ENCODE measurements around the gene ZBTB2.

The ZBTB2 gene

GRCh38 chr6:151391471-151392413 is at the start of gene ZBTB2:
Gene ZBTB2, minus strand, starts transcription at chr6:151391559. Its CDS starts 17,922 bp downstream, at chr6:151373637.
- in situ Hi-C loops (cut with MboI; ENCODE audit: low pct_unique_long_range_greater_than_20kb, low sequenced_read_pairs) = no loop called here
- DNase-seq = peak; percentile 69

- DNase-seq = peak; percentile 58
- in situ Hi-C loops (cut with MboI; ENCODE audit: low pct_unique_long_range_greater_than_20kb, low sequenced_read_pairs) = no loop called here
These were observed 49.6 kb upstream of the ZBTB2 start for GRCh38 chr6:151440930-151441329.

GRCh38 chr6:151440498-151440897 is 49.1 kb upstream of the ZBTB2 start:
- in situ Hi-C loops (cut with MboI; ENCODE audit: low pct_unique_long_range_greater_than_20kb, low sequenced_read_pairs) = no loop called here
- no peak for DNase-seq

- in situ Hi-C loops (cut with MboI; ENCODE audit: low pct_unique_long_range_greater_than_20kb, low sequenced_read_pairs) = no loop called here
- DNase-seq = no peak
These were observed 46.0 kb upstream of the ZBTB2 start for GRCh38 chr6:151437401-151437800.

GRCh38 chr6:151436802-151437201 is 45.4 kb upstream of the ZBTB2 start:
- DNase-seq = no peak
- in situ Hi-C loops (cut with MboI; ENCODE audit: low pct_unique_long_range_greater_than_20kb, low sequenced_read_pairs) = no loop called here

- DNase-seq = no peak
- in situ Hi-C loops (cut with MboI; ENCODE audit: low pct_unique_long_range_greater_than_20kb, low sequenced_read_pairs) = no loop called here
These were observed 44.9 kb upstream of the ZBTB2 start for GRCh38 chr6:151436300-151436699.

- DNase-seq = no peak
- in situ Hi-C loops (cut with MboI; ENCODE audit: low pct_unique_long_range_greater_than_20kb, low sequenced_read_pairs) = no loop called here
These were observed 43.0 kb upstream of the ZBTB2 start for GRCh38 chr6:151434369-151434768.

- no peak for DNase-seq
- in situ Hi-C loops (cut with MboI; ENCODE audit: low pct_unique_long_range_greater_than_20kb, low sequenced_read_pairs) = no loop called here
These were observed 41.3 kb upstream of the ZBTB2 start for GRCh38 chr6:151432651-151433050.

- in situ Hi-C loops (cut with MboI; ENCODE audit: low pct_unique_long_range_greater_than_20kb, low sequenced_read_pairs) = no loop called here
- no peak for DNase-seq
These were observed 40.0 kb upstream of the ZBTB2 start for GRCh38 chr6:151431337-151431736.

GRCh38 chr6:151430886-151431285 is 39.5 kb upstream of the ZBTB2 start:
- DNase-seq = peak; percentile 36
- in situ Hi-C loops (cut with MboI; ENCODE audit: low pct_unique_long_range_greater_than_20kb, low sequenced_read_pairs) = no loop called here

- in situ Hi-C loops (cut with MboI; ENCODE audit: low pct_unique_long_range_greater_than_20kb, low sequenced_read_pairs) = no loop called here
- no peak for DNase-seq
These were observed 36.9 kb upstream of the ZBTB2 start for GRCh38 chr6:151428093-151428735.

GRCh38 chr6:151425561-151425960 is 34.2 kb upstream of the ZBTB2 start:
- no peak for DNase-seq
- in situ Hi-C loops (cut with MboI; ENCODE audit: low pct_unique_long_range_greater_than_20kb, low sequenced_read_pairs) = no loop called here

- no peak for DNase-seq
- in situ Hi-C loops (cut with MboI; ENCODE audit: low pct_unique_long_range_greater_than_20kb, low sequenced_read_pairs) = no loop called here
These were observed 31.6 kb upstream of the ZBTB2 start for GRCh38 chr6:151422981-151423380.

GRCh38 chr6:151417477-151417876 is 26.1 kb upstream of the ZBTB2 start:
- in situ Hi-C loops (cut with MboI; ENCODE audit: low pct_unique_long_range_greater_than_20kb, low sequenced_read_pairs) = no loop called here

GRCh38 chr6:151414641-151415260 is 23.4 kb upstream of the ZBTB2 start:
- in situ Hi-C loops (cut with MboI; ENCODE audit: low pct_unique_long_range_greater_than_20kb, low sequenced_read_pairs) = no loop called here
- no peak for DNase-seq

More at GRCh38 chr6:151417477-151417876, 26.1 kb upstream of the ZBTB2 start:
- no peak for DNase-seq

- in situ Hi-C loops (cut with MboI; ENCODE audit: low pct_unique_long_range_greater_than_20kb, low sequenced_read_pairs) = no loop called here
- no peak for DNase-seq
These were observed 22.2 kb upstream of the ZBTB2 start for GRCh38 chr6:151413372-151414145.

- in situ Hi-C loops (cut with MboI; ENCODE audit: low pct_unique_long_range_greater_than_20kb, low sequenced_read_pairs) = no loop called here
- DNase-seq = no peak
These were observed 21.6 kb upstream of the ZBTB2 start for GRCh38 chr6:151412909-151413308.

GRCh38 chr6:151409679-151410078 is 18.3 kb upstream of the ZBTB2 start:
- no peak for DNase-seq
- in situ Hi-C loops (cut with MboI; ENCODE audit: low pct_unique_long_range_greater_than_20kb, low sequenced_read_pairs) = no loop called here

GRCh38 chr6:151409260-151409659 is 17.9 kb upstream of the ZBTB2 start:
- DNase-seq = no peak
- in situ Hi-C loops (cut with MboI; ENCODE audit: low pct_unique_long_range_greater_than_20kb, low sequenced_read_pairs) = no loop called here
